C4-2B (cell line): Measurements from ENCODE around the gene TAS2R8.

ENCODE experiments used
- ZFX ChIP-seq: fragments of 450-650 bp; IDR thresholded peaks from 2 replicates; pipeline ENCODE4 v1.6.1; 2017
- TF ChIP-seq, protein P1 (sequence below): fragments of 450-650 bp; conservative IDR thresholded peaks from 2 replicates; pipeline ENCODE4 v1.5.1; 2017; ENCODE audit warnings: mild to moderate bottlenecking

DNA sequence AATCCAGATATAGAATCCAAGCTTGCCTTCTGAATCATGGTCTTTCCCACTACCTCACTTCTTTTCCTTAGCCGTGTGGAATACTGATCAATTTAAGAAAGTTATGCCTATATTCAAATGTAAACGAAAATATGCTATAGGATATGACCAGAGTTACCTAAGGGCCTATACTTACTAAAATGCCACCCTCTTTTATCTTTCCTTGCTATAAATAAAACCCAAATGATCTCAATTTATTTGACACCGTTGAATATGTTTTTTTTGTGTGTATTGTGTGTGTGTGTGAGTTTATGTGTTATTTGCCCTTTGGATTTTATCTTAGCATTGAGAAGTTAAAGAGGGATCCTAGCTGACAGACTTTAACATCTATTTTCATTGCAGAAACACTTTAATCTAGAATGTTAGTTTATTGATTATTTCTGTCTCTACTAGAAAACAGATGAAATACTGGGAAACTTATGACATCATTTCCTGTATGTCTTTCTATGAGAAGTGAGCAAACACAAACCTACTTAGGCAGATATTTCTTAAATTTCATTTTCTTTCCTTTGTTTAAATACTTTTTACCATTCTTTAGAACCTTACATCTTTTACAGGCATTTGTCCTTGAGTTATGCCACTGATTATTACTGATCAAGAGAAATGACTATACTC lies 4.9 kb upstream of the TAS2R8 start:
- TF ChIP-seq, protein P1, sequence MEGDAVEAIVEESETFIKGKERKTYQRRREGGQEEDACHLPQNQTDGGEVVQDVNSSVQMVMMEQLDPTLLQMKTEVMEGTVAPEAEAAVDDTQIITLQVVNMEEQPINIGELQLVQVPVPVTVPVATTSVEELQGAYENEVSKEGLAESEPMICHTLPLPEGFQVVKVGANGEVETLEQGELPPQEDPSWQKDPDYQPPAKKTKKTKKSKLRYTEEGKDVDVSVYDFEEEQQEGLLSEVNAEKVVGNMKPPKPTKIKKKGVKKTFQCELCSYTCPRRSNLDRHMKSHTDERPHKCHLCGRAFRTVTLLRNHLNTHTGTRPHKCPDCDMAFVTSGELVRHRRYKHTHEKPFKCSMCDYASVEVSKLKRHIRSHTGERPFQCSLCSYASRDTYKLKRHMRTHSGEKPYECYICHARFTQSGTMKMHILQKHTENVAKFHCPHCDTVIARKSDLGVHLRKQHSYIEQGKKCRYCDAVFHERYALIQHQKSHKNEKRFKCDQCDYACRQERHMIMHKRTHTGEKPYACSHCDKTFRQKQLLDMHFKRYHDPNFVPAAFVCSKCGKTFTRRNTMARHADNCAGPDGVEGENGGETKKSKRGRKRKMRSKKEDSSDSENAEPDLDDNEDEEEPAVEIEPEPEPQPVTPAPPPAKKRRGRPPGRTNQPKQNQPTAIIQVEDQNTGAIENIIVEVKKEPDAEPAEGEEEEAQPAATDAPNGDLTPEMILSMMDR, result no peak
- no peak for TF ChIP-seq ZFX
